Activated naive CD8-positive, alpha-beta T cell treated with anti-CD3 and anti-CD28 coated beads, Interleukin-2, amount 50 U/mL, for 16 hours (primary cell): ENCODE results near the gene PCSK6.
"Not testable (repeated sequence)": the region's sequence is repeated elsewhere in the genome, so short reads cannot be mapped to it uniquely, and the experiment has no call there.

Experiments
- DNase-seq: peaks from one replicate; pipeline ENCODE4 v3.0.0-alpha.2; 2020; ENCODE audit warnings: low read depth, low spot score

Gene PCSK6

DNA sequence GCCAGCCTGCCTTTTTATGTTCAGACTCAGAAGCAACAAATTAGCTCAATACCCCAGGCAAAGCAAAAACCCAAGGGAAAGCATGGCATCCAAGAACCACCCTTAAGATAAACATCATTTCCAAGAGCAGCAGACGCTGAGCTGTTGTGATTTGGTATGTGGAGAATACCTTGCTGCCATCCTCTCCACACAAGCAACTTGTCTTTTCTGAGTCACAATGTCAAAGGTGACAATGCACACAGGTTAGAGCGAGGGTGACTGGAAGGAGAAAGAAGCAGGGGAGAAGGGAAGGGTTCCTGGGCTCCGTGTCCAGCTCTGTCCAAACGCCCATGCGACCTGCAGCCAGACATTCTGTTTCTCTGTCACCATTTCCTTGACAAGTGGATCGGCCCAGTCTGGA, 6.0 kb downstream of the PCSK6 start:
- DNase-seq, result no peak

DNA sequence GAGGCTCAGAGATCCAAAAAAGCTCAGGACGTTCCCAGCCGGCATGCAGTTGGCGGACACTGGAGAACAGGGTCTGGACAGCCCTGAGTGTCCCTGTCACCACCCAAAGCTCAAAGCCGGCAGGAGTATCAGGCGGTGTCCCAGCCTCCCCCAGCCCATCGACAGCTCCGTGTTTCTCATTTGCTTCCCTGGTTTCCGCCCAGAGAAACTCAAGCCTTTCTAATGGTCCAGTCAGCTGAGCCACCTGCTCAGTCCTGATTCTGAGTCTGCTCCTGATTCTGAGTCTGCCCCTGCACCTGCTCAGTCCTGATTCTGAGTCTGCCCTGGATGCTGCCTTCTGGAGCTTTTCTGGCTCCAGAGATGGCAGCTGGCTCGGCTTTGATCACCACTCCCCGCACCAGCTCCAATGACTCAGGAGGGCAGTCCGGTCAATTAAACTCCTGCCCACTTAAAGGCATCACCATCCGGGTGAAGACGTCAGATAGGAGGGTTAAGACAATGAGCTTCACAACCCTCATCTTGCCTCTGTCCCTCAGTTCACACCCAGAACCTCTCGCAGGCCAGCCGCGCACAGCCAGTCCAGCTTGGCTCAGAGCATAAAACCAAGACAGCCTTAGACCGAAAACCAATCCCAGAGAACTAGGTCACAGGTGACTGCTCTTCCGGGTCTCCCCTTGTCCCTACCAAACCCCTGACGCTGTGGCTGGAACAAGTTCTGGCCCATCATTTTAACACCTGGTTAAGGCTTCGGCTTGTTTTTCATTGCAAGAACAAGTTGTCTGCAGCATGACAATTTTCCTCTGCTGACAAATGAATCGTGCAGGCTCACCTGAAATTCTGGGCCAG, 6.8 kb downstream of the PCSK6 start:
- DNase-seq, result no peak

DNA sequence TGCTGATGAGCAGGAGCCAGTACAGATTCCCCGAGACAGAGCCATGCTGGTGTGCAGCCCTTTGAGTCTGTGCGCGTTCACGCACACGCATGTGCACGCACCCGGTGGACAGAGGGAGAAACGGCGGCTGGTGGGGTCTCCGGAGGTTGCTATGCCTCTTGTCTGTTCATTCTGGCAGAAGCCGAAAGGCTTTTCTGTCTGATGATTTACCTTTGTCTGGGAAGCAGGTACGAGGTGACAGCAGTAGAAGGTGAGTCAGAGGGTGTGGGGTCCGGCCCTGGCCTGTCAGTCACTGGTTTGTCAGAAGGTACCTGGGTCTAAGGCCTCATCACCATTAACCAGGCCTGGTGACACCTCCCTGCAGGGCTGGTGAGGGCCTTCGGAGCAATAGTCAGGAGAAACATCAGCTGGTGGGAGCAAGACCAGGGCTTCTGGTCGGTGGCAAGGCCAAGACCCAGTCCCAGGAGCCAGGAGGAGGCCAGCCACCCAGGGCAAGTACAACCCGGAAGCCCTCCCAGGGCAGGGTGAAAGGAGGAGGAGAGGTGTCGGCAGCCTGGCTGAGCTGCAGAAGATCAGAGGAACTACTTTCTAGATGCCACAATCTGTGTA, 7.5 kb downstream of the PCSK6 start:
- DNase-seq, result no peak

DNA sequence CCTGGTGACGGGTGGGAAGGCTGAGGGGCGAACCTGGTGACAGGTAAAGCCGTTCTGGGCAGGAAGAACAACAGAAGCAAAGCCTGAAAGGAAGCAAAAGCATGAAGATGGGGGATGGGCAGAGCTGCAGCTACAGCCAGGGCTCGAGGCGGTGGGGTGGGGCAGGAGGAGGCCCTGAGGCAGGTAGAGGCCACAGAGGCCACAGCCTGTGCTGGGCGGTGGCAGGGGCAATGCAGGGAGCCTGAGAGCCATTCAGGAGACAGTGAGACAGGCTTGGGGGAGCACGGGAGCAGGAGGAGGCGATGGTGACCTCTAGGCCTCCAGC, 8.2 kb downstream of the PCSK6 start:
- no peak for DNase-seq

DNA sequence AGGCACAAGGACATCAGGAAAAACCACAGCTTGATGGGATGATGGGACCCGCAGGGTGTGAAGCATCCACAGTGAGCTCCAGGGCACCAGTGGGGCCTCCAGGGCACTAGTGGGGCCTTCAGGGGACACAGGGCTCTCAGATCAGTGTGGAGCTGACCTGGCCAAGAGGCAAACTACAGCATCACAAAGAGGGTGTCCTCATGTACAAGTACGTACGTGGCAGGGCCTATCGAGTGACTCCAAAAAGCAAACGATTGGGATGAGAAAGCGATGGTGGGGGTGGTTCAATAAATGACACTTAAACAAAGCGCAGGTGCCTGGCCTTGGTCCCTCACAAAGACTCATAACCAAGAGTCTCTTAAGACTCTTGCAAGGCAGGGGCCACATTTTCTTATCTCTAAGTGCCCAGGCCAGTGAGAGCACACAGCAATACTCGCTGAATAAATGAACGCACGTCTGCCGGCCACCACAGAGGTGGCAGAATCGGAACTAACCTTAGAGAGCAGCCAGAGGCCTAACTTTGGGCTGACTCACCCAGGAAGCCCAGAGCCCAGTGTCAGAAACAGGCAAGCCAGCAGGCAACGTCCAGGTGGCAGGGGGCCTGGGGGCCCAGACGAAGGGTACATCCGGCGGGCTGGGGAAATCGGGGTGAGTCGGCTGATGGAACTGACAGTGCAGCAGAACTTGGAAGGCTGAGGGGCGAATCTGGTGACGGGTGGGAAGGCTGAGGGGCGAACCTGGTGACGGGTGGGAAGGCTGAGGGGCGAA, 8.7 kb downstream of the PCSK6 start:
- DNase-seq, result no peak

DNA sequence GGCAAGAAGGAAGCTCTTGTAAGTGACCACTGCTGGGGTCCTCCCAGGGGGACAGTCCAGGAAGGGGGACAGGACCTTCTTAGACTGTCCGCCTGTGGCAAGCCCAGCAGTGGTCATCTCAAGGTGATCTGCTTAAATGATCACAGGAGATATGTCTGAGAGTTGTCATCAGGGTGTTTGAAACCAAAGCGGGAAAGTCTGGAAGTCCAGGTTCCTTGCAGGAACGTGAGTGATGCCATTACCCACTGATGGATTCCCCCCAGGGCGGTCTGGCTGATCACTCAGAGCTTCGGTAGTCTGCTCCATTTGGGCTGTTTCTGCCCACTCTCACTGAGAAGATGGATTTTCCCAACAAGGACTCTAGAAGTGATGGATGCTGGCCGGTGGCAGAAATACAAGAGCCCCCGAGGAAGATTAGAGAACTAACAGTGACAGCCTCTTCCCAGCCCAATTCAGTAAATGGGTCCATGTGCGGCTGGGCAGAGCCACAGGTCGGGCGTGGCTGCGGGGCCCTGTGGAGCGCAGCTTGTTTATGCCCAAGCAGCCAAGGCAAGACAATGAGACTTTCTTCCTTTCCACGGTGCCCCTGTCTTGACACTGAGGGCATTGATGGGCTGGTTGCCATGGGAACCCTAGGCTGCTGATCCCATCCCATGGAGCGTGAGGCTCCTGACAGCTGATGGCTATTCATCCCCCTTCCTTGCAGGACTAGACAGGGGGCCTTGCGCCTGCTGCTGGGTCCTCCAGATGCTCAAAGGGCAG, 9.5 kb downstream of the PCSK6 start:
- DNase-seq, result no peak

DNA sequence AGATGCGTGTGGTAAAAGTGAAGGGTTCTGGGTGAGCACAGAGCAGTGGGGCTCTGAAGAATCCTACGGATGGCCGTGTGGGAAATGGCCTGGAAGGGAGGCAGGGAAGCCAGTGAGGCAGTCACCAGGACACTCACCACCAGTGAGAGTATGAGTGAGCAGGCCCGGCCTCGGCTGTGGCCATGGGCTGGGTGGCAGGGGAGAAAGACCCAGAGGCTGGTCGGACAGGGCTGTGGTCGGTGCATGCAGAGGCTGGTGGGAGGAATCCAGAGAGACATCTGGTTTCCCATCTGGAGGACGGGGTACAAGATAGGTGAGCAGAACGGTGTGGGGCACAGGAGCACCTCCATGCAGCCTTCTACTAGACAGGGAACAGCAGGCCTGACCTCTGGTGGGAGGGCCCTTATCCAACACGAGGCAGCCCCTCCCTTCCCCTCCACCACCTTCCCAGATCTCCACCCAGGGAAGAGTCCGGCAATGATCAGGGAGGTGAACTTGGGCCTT, 10.1 kb downstream of the PCSK6 start:
- DNase-seq, result no peak

DNA sequence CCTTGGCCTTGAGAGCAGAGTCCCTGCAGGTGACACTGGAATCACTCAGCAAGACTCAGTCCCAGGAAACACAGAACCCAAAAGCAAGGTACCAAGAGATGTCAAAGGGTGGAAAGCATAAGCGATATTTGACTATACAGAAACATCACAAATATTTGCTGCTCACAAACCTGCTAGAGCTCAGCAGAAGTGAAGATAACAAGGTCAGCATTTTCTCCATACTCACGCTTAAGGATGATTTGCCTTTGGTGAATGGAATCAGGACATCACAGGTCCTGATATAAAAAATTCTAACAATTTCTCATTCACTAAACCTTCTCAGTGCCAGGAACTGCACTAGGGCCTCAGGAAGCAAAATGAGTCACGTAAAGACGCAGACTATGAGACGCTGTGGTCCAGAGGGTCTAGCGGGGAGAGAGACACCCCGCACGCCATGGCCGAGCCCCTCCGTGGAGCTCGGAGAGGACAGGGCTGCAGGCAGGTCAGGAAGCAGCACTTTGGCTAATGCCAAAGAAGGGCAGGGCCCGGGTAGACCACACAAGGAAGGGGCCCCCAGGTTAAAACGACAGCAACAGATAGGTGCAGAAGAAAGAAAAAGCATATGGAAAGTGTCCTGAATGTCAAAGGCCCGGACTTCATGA, 10.7 kb downstream of the PCSK6 start:
- no peak for DNase-seq

DNA sequence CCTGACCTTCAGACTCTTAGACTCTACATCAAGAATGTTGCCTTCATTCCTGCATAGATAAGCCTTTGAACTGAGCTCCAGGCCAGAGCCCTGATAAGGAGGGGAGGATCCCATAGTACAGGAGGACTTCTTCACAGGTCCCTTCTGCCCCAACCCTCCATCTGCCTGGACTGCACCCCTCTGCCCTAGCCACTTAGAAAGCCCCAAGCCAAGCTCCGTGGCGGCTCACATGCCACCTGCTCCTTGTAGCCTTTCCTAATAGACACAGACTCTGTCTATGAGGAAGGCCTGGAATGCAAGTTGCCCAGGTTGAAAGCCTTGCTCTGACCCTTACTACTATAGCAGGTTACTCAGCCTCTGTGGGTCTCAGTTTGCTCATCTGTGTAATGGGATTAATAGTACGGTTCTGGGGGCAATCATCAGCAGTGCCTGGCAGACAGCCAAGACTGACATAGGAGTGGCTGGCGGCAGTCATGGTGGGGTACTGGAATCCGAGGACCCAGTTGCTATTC, 11.6 kb downstream of the PCSK6 start:
- no peak for DNase-seq

DNA sequence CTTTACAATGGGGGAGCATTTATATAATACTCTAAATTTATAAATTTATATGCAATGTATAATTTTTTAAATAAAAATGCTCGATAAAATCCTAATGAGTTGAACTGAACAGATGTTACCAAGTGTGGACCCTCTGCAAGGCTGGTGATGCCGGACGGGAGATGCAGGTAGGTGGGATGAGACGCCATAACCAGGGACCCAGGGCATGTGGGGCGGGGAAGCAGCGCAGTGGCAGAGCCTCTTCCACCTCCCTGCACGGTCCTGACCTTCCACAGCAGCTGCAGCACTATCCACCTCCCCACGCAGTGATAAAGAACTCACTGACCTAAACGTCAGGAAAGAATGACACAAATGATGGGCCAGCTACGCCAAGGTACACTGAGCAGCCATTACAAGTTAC, 12.8 kb downstream of the PCSK6 start:
- DNase-seq, result no peak

DNA sequence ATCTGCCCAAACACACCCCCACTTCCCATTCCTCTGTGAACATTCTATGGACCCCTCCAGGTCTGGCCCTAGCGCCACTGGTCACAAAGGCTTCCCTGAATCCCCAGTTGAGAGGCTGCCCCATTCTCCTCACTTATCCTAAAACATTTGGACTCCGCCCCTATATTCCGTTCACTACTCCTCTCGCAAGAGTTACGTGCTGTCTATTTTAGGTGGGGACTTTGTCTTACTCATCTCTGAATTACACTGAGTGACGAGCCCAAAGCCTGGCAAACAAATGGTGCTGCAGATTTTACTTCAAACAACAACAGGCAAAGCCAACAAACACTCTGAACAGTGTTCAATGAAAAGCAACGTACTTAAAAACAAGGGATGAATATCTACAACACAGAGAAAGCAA, 14.5 kb downstream of the PCSK6 start:
- no peak for DNase-seq

DNA sequence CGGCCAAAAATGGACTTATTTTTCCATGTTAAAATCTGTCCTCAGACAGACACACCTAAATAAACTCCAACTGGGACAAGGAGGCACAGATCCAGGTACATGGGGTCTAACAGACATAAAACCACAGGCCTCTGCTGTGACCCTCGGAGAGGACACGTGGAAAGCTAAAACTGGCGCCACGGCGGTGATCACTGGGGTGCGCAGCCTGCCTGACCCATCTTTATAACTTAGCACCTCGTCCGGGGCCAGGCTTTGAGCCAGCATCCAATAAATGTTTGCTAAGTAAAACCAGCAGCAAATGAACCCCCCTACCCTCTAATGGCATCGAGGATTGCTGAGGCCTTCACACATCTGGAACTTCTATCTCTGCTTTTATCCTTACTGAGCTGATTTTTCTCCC, 15.3 kb downstream of the PCSK6 start:
- DNase-seq, result no peak

DNA sequence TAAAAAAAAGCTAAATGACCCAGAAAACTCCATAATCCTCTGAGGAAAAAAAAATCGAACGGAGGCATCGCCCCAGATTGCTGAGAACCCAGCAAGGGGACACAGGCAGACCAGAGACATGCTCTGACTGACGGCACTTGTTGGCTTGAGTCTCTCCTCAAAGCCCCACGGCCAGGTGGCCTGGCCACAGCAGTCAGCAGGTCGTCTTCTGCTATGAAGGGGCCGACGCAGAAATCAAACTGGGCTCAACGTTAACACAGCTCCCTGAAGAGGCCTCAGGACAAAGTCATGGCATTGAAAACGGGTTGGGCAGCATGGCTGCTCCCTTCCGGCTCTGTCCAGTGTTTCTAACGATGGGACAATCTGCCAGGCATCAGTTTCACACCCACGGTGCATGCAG, 17.5 kb downstream of the PCSK6 start:
- no peak for DNase-seq

DNA sequence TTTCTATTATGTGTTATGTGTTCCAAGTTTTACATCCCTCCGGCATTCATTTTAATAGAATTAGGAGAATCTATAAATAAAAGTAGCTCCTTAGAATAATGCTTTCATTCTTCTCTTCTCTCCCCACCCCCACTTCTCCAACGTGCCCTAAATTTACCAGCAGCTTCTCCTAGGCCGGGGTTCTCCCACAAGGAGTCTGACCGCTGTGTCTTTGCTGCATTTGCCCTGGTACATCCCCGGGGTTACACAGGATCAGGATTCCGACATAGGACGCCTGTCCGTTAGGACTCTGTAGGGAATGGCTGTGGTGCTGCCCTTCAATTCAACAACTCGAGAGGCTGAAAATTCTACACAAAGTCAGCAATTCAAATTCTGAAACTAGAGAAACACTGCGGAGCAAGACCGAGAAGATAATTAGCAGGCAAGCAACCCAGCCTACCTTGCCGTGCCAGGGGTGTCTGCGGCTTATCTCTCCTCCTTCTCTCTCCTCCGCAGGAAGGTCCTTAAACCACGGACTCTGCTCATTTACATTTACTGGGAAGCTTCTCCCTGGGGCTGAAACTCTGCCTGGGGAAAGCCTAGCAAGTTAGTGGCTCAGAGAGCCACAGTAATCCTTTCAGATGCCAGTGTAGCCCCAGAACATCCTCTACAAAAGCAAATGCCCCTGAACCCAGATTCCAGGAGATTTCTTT, 18.8 kb downstream of the PCSK6 start:
- DNase-seq, result no peak

DNA sequence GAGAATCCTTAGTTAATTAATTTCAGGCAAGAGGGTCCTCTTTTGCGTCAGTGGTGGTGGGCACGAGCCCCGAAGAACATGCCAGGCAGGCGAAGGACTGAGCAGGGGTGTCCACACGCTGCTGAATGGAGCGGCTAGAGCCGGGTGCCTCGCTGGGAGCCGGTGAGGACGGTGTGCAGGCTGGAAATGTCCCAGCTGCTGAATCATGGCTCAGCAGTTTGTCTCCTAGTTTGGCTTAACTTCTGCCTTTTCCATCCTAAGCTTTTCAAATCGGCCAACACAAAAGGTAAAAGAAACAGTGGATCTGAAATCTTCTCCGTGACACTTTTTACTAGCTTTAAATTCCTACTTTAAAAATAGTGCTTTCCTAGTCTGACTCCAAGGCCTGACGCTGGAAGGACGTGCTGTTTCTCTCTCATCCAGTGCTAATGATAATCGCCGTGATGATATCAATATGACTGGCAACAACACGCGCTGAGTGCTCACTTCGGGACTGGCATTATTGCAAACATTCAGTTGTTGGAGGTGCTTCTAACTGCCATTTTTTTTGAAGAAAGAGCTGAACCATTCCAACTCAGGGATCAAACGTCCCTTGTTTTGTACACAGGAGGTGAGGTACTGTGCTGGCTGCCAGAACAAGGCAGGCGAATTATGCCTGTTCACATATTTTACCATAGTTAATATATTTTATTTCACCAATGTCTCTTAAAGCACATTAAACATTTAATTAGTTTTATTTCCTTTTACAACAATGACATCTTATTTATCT, 19.8 kb downstream of the PCSK6 start:
- no peak for DNase-seq

DNA sequence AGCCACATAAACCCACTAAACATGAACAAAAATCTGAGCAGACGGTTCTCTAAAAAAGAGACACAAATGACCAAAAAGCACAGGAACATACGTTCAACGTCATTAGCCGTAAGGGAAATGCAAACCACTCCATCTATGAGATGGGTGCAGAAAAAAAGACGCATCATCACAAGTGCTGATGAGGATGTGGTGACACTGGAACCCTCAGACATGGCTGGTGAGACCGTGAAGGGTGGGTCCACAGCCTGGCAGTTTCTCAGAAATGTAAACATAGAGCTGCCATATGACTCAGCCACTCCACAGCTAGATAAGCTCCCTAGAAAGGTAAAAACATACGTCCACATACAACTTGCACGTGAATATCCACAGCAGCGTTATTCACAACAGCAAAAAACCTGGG, 23.3 kb downstream of the PCSK6 start:
- no peak for DNase-seq

DNA sequence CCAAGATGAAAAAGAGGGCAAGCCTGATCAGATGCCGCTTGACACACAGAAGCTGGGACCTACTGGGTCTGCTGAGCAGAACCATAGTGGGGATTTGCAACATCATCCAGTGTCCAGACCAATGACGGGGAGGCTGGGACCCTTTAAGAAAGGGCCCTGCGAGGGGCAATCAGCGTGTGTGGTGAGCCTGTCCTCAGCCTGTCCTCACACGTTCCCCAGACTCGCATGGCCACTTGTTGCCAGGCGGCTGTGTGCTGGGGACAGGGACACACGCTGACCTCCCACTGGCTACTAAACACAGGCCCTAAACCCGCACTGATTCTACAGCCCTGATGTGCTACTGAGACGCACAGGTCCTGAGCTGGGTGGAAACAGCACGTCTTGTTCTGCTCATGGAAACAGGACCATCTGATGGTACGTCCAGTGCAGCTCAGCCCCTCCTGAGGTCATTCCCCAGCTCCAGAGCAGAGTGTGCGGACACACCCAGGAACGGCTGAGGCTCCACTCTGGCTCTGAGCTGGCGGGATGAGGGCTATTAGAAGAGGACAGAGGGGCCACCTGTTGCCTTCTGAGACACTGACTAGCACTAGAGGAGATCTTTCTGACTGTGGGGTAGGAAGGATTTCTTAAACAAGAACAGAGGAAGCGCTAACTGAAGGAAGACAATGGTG, 24.4 kb downstream of the PCSK6 start:
- no peak for DNase-seq

DNA sequence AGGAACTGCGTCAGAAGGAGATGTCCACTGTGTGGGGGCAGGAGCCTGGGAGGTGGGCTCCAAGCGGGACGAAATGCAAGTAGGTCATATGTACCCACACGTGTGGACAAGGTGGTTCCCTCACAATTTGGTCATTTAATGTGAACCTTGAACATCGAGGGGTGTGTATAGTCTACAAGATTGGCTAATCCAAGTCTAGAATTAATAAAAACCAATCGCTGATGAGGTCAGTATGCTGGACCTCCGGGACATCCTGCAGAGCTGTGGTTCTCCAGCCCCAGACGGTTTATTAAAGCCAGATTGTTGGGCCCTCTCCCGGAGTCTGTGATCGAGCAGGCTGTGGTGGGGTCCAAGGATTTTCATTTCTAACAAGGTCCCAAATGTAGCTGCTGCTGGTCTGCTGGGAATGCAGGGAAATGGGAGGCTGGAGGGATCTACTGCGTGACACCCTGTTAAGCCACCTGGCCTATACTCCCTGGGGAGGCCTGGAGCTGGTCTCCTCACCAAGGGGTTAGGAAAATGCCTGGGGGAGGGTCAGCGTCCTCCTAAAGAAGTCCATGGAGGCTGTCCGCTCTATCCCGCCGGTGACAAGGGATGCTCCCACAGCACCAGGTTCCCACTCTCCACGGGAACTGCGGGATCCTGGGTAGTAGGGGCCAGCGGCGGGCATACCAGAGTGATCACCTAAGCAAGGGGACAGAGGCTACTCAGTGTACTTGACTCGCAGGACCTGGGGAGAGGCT, 25.1 kb downstream of the PCSK6 start:
- no peak for DNase-seq

DNA sequence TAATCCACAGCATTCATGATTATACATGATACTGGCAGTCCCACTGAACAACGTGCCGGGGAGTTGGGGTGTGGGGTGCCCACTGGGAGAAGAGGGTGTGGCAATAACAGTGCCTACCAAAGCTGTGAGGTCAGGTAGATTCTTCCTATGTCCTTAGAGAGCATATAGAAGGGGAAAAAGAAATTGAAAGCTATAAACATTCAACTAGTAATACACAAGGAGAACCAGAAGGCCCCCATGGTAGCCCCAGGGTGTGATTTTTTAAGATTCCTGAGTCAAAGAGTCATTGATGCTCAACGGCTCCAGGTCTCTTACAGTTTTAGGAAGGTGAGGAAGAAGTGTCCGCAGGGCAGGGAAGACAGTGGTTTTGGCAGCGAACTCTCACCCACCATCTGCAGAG, 25.8 kb downstream of the PCSK6 start:
- not testable (repeated sequence) for DNase-seq
